Adipocyte (in vitro differentiated cells): Measurements from ENCODE around the gene KLRB1.
"Not testable (repeated sequence)": the region's sequence is repeated elsewhere in the genome, so short reads cannot be mapped to it uniquely, and the experiment has no call there.

ENCODE experiments used
- DNase-seq: peaks from one replicate; pipeline ENCODE4 v3.0.0-alpha.2; 2015; ENCODE audit warnings: low read depth
- H3K27me3 ChIP-seq: replicated peaks from 2 replicates; pipeline ENCODE4 v1.7.0; 2013; ENCODE audit warnings: mild to moderate bottlenecking, low read length, moderate library complexity; ENCODE audit not compliant: control insufficient read depth, insufficient read depth
- H3K36me3 ChIP-seq: 2 replicates; pipeline ENCODE4 v1.7.0; 2013; ENCODE audit warnings: low read length, mild to moderate bottlenecking, moderate library complexity; ENCODE audit not compliant: control insufficient read depth, insufficient read depth, severe bottlenecking
- H3K4me1 ChIP-seq: 2 replicates; pipeline ENCODE4 v1.7.0; 2013; ENCODE audit warnings: mild to moderate bottlenecking, low read length, moderate library complexity; ENCODE audit not compliant: control insufficient read depth, insufficient read depth
- H3K4me3 ChIP-seq: 2 replicates; pipeline ENCODE4 v1.7.0; 2013; ENCODE audit warnings: mild to moderate bottlenecking, low read length, moderate library complexity
- H3K9ac ChIP-seq: 2 replicates; pipeline ENCODE4 v1.7.0; 2013; ENCODE audit warnings: mild to moderate bottlenecking, low read length, moderate library complexity
- H3K9me3 ChIP-seq: 2 replicates; pipeline ENCODE4 v1.7.0; 2013; ENCODE audit warnings: mild to moderate bottlenecking, low read length, moderate library complexity; ENCODE audit not compliant: control insufficient read depth

Gene KLRB1

DNA sequence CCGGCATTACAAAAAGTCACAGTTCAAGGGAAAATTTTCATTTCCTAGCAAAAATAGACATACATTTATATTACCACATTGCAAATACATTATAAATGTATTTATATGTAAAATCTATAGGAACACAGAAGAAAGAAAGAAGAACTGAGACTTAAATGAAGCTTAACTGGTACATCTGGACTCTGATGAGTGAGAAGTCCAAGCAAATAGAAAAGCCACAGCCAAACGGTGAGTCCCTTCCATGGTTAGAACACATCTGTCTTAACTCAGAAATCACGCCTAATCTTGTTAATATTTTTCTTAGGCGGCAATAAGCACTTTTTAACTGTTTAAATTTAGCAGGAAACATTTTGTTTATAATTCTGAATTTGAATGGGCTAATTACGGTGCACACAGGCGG is 9.4 kb upstream of the KLRB1 start:
- Histone ChIP-seq H3K4me3 (no peak overlapping the region), H3K9ac (no peak overlapping the region), H3K4me1 (no peaks in the 10 kb centered on the region), H3K36me3 (no peaks in the 10 kb centered on the region), H3K9me3 (no peaks in the 10 kb centered on the region), H3K27me3 (no peaks in the 10 kb centered on the region)
- no peak for DNase-seq

GRCh38 chr12:9615420-9616136 is 7.9 kb upstream of the KLRB1 start:
- Histone ChIP-seq H3K9me3 (no peaks in the 10 kb centered on the region), H3K4me3 (no peak overlapping the region), H3K9ac (no peak overlapping the region), H3K36me3 (no peaks in the 10 kb centered on the region), H3K27me3 (no peaks in the 10 kb centered on the region), H3K4me1 (no peaks in the 10 kb centered on the region)
- DNase-seq, result no peak

DNA sequence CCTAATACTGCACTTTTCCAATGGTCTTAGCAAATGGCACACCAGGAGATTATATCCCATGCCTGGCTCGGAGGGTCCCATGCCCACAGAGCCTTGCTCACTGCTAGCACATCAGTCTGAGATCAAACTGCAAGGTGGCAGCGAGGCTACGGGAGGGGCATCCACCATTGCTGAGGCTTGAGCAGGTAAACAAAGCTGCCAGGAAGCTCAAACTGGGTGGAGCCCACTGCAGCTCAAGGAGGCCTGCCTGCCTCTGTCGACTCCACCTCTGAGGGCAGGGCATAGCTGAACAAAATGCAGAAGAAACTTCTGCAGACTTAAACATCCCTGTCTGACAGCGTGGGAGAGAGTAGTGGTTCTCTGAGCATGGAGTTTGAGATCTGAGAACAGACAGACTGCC is 2.9 kb upstream of the KLRB1 start:
- DNase-seq, H3K9me3 ChIP-seq, H3K27me3 ChIP-seq, H3K9ac ChIP-seq, H3K4me3 ChIP-seq, H3K4me1 ChIP-seq, H3K36me3 ChIP-seq: not testable (repeated sequence)

DNA sequence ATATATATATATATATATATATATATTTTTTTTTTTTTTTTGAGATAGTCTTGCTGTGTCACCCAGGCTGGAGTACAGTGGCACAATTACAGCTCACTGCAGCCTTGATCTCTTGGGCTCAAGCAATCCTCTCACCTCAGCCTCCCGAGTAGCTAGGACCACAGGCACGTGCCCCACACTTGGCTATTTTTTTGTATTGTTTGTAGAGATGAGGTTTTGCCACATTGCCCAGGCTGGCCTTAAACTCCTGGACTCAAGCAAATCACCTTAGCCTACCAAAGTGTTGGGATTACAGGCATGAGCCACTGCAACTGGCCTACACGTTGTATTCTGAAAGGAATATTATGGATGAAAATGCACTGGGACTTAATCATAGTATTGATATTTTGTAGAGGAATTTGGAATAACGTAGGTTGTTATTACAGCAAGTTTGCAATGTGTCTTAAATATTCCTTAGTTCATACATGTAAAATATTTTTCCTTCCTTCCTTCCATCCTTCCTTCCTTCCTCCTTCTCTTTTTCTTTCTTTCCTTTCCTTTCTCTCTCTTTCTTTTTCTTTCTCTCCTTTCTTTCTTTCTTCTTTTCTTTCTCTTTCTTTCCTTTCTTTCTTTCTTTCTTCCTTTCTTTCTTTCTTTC is 862 bp downstream of the KLRB1 start:
- Histone ChIP-seq H3K4me3 (no peak overlapping the region), H3K27me3 (no peaks in the 10 kb centered on the region), H3K4me1 (no peaks in the 10 kb centered on the region)

GRCh38 chr12:9606247-9606646 is 1.5 kb downstream of the KLRB1 start:
- H3K36me3 ChIP-seq, result no peaks in the 10 kb centered on the region
- no peak overlapping the region for H3K4me3 ChIP-seq
- H3K9me3 ChIP-seq, result no peaks in the 10 kb centered on the region
- H3K27me3 ChIP-seq, result no peaks in the 10 kb centered on the region
- H3K9ac ChIP-seq, result no peak overlapping the region
- no peaks in the 10 kb centered on the region for H3K4me1 ChIP-seq
- DNase-seq, result no peak

More for the DNA sequence above, 862 bp downstream of the KLRB1 start:
- no peak for DNase-seq
- H3K36me3 ChIP-seq, result no peaks in the 10 kb centered on the region
- no peak overlapping the region for H3K9ac ChIP-seq
- H3K9me3 ChIP-seq, result no peaks in the 10 kb centered on the region

DNA sequence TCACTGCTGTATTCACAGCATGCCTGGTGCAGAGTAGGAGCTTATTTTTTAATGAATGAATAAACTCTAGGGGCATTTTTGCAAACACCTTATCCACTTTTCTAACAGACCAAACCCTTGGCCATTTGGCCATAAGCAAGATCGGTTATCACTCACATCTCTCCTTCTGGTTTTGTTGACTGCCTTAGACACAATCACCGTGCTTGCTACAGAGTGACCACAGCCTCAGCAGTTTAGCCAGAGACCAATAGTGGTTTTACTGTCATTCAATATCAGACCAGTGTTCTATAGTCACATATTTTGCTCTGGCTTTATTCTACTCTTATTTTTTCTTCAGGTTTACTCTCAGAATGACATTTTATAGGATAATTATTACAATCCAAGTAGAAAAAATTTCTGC is 2.2 kb downstream of the KLRB1 start:
- Histone ChIP-seq H3K4me3 (no peak overlapping the region), H3K9me3 (no peaks in the 10 kb centered on the region), H3K4me1 (no peaks in the 10 kb centered on the region), H3K9ac (no peak overlapping the region), H3K27me3 (no peaks in the 10 kb centered on the region), H3K36me3 (no peaks in the 10 kb centered on the region)
- DNase-seq, result no peak

- Histone ChIP-seq H3K36me3 (no peaks in the 10 kb centered on the region), H3K27me3 (no peaks in the 10 kb centered on the region), H3K9me3 (no peaks in the 10 kb centered on the region), H3K9ac (no peak overlapping the region), H3K4me3 (no peak overlapping the region), H3K4me1 (no peaks in the 10 kb centered on the region)
- no peak for DNase-seq
Observed at GRCh38 chr12:9604287-9604686, 3.4 kb downstream of the KLRB1 start.

GRCh38 chr12:9600426-9600825 is 7.3 kb downstream of the KLRB1 start:
- not testable (repeated sequence) for H3K9me3 ChIP-seq, H3K4me1 ChIP-seq, H3K4me3 ChIP-seq, DNase-seq, H3K36me3 ChIP-seq, H3K27me3 ChIP-seq, H3K9ac ChIP-seq

- Histone ChIP-seq H3K36me3 (no peaks in the 10 kb centered on the region), H3K4me3 (no peak overlapping the region), H3K9me3 (no peaks in the 10 kb centered on the region), H3K27me3 (no peaks in the 10 kb centered on the region), H3K4me1 (no peaks in the 10 kb centered on the region), H3K9ac (no peak overlapping the region)
- DNase-seq, result no peak
Observed at GRCh38 chr12:9598363-9598762, 9.4 kb downstream of the KLRB1 start.

DNA sequence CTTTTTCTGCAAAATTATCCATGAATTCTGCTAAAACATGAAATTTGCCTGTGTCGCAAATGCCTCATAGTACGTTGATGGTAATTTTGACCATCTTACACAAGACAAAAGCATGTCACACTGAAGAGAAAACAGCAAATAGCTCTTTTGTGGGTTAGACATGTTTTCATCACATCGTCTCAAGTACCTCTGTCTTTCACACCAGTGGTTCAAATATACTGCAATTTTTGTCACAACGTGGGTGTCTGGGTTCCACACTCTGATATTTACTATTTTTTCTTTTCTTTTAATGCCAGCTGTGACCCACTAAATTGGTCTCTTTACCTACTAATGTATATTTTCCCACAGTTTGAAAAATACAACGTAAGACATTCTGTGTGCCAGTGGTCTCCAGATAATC is 10.4 kb downstream of the KLRB1 start:
- H3K9ac ChIP-seq, result no peak overlapping the region
- no peaks in the 10 kb centered on the region for H3K27me3 ChIP-seq
- H3K36me3 ChIP-seq, result no peaks in the 10 kb centered on the region
- H3K4me3 ChIP-seq, result no peak overlapping the region
- DNase-seq, result no peak
- no peaks in the 10 kb centered on the region for H3K9me3 ChIP-seq
- H3K4me1 ChIP-seq, result no peaks in the 10 kb centered on the region

GRCh38 chr12:9590441-9590840 is 17.3 kb downstream of the KLRB1 start:
- Histone ChIP-seq H3K9ac (no peak overlapping the region), H3K27me3 (no peaks in the 10 kb centered on the region), H3K36me3 (no peaks in the 10 kb centered on the region), H3K9me3 (no peaks in the 10 kb centered on the region), H3K4me3 (no peak overlapping the region), H3K4me1 (no peaks in the 10 kb centered on the region)
- DNase-seq, result no peak

- Histone ChIP-seq H3K27me3 (no peaks in the 10 kb centered on the region), H3K4me1 (no peaks in the 10 kb centered on the region), H3K36me3 (no peaks in the 10 kb centered on the region), H3K9me3 (no peaks in the 10 kb centered on the region), H3K4me3 (no peak overlapping the region), H3K9ac (no peak overlapping the region)
- DNase-seq, result no peak
Observed at GRCh38 chr12:9588749-9589148, 19.0 kb downstream of the KLRB1 start.
